ENCODE measurements around the gene EVX2.

GRCh38 chr2:176063958-176064357 lies 19.8 kb downstream of the EVX2 start:
- no peak for TF ChIP-seq CTCF (IDR thresholded peaks at IDR 0.05)
- no peak for TF ChIP-seq ZFX (IDR thresholded peaks at IDR 0.05; ENCODE audit: borderline replicate concordance)

All from 22Rv1 (cell line).